IPS-15b (cell line): ENCODE measurements around the gene DENND4C.
"Not testable (repeated sequence)": the region's sequence is repeated elsewhere in the genome, so short reads cannot be mapped to it uniquely, and the experiment has no call there.

Experiments
- H3K27me3 ChIP-seq: one replicate; pipeline ENCODE4 v1.6.1; 2013; ENCODE audit warnings: low read length; ENCODE audit not compliant: control insufficient read depth, insufficient read depth
- H3K36me3 ChIP-seq: one replicate; pipeline ENCODE4 v1.6.1; 2013; ENCODE audit warnings: low read length; ENCODE audit not compliant: control insufficient read depth, insufficient read depth
- H3K4me1 ChIP-seq: one replicate; pipeline ENCODE4 v1.6.1; 2013; ENCODE audit warnings: mild to moderate bottlenecking, low read length; ENCODE audit not compliant: control insufficient read depth, insufficient read depth
- H3K4me3 ChIP-seq: one replicate; pipeline ENCODE4 v1.5.1; 2013; ENCODE audit warnings: low read depth, low read length
- H3K9ac ChIP-seq: one replicate; pipeline ENCODE4 v1.6.1; 2013; ENCODE audit warnings: low read depth, mild to moderate bottlenecking, low read length
- H3K9me3 ChIP-seq: one replicate; pipeline ENCODE4 v1.6.1; 2013; ENCODE audit warnings: mild to moderate bottlenecking, low read length; ENCODE audit not compliant: control insufficient read depth, insufficient read depth

Gene DENND4C

DNA sequence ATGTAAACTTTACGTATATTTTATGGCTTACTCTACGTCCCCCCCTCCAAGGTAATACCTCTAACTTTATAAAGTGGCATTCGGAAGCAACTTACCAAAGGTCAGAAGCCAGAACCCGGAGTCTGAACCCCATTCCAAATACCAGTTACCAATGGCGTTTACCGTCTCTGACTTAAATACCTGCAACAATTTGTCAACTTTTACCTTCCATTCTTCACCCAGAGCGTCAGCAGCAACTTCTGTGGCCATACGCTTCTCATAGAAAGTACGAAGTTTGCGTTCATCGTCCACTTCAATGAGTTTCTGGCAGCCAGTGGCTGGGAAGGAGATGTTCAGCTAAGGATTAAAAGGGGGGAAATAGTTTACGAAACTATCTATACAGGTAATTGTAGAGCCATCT, 148.8 kb downstream of the DENND4C start:
- Histone ChIP-seq H3K4me1 (peaks cover 3% of the 10 kb centered on the region), H3K9ac (peak overlapping the region; percentile 100), H3K27me3 (no peaks in the 10 kb centered on the region), H3K4me3 (peak overlapping the region; percentile 94), H3K36me3 (peaks cover 40% of the 10 kb centered on the region), H3K9me3 (no peaks in the 10 kb centered on the region)

DNA sequence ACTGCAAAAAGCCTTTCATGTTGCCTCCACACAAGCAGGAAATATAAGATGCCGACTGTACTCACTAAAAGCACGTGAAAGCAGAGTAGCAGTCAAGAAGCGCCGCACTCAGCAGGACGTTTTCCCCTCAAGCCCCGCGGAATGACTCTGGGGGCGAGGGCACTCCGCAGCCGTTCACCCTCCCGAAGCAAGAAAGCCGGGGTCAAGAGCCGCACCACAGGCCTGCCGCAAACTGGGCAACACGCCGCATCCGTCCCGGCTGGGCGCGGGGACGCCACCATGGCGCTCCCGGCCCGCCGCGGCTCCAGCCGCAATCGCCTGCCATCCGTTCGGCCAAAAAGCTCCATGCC, 149.2 kb downstream of the DENND4C start:
- peaks cover 3% of the 10 kb centered on the region for H3K4me1 ChIP-seq
- peaks cover 40% of the 10 kb centered on the region for H3K36me3 ChIP-seq
- H3K9me3 ChIP-seq: no peaks in the 10 kb centered on the region
- H3K9ac ChIP-seq: peak overlapping the region; percentile 100
- H3K27me3 ChIP-seq: no peaks in the 10 kb centered on the region
- H3K4me3 ChIP-seq: peak overlapping the region; percentile 94

DNA sequence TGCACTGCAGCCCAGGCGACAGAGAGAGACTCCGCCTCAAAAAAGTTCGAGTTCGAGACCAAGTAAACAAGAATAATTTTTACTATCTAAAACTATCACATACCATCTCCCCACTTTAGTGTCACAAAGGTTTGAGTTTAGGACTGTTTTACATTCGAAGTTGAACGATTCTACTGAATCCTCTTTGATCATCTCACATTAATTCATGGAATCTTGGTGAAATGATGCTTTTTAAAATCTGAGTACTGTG, 150.3 kb downstream of the DENND4C start:
- H3K4me3 ChIP-seq: peak overlapping the region; percentile 94
- H3K4me1 ChIP-seq: peaks cover 3% of the 10 kb centered on the region
- no peaks in the 10 kb centered on the region for H3K9me3 ChIP-seq
- H3K9ac ChIP-seq: peak overlapping the region; percentile 86
- H3K36me3 ChIP-seq: peaks cover 32% of the 10 kb centered on the region
- no peaks in the 10 kb centered on the region for H3K27me3 ChIP-seq

DNA sequence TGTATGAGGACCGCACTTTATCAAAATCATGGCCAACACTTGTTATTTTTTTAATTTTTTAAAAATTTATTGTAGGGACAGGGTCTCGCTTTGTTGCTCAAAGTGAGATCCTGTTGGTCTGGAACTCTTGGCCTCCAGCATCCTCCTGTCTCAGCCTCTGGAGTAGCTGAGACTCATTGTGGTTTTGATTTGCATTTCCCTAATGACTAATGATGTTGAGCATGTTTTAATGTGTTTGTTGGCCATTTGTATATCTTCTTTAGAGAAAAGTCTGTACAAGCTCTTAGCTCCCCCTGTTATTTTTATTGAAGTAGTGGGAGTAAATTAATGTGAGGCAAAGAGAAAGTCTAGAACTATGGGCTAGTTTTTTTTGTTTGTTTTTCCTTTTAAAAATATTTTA, 151.2 kb downstream of the DENND4C start:
- no peaks in the 10 kb centered on the region for H3K27me3 ChIP-seq
- H3K9ac ChIP-seq: no peak overlapping the region
- H3K36me3 ChIP-seq: peaks cover 25% of the 10 kb centered on the region
- H3K9me3 ChIP-seq: no peaks in the 10 kb centered on the region
- no peak overlapping the region for H3K4me3 ChIP-seq
- H3K4me1 ChIP-seq: peaks cover 3% of the 10 kb centered on the region

DNA sequence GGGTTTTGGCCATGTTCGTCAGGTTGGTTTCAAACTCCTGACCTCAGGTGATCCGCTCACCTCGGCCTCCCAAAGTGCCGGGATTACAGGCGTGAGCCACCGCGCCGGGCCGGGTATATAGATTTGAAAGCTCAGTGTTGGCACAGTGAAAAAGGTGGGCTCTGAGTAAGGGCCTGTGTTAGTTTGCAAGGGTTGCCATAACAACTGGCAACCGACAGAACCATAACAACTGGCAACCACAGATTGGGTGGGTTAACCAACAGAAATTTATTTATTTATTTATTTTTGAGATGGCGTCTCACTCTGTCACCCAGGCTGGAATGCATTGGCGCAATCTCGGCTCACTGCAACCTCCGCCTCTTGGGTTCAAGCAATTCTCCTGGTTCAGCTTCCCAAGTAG, 154.7 kb downstream of the DENND4C start:
- H3K9me3 ChIP-seq, H3K9ac ChIP-seq, H3K36me3 ChIP-seq, H3K4me3 ChIP-seq, H3K4me1 ChIP-seq, H3K27me3 ChIP-seq: not testable (repeated sequence)

DNA sequence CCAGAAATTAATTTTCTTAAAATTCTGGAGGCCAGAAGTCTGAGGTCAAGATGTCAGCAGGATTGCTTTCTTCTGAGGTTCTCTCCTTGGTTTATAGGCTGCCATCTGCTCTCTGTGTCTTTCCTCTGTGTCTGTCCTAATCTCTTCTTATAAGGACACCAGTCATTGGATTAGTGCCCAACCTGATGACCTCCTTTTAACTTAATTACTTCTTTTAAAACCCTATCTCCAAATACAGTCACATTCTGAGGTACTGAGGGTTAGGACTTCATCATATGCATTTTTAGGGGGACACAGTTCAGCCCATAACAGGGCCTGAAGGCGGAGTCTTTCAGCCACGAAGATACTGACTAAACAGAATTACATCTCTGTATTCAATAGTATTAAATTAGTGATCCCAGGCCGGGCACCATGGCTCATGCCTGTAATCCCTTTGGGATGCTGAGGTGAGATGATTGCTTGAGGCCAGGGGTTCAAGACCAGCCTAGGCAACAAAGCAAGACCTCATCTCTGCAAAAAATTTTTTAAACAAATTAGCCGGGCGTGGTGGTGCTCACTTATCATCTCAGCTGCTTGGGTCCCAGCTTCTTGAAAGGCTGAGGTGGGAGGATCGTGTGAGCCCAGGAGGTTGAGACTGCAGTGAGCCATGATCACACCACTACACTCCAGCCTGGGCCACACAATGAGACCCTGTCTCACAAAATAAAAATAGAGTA, 155.5 kb downstream of the DENND4C start:
- Histone ChIP-seq H3K27me3 (no peaks in the 10 kb centered on the region), H3K4me1 (no peaks in the 10 kb centered on the region), H3K4me3 (no peak overlapping the region), H3K9ac (no peak overlapping the region), H3K9me3 (no peaks in the 10 kb centered on the region), H3K36me3 (no peaks in the 10 kb centered on the region)

DNA sequence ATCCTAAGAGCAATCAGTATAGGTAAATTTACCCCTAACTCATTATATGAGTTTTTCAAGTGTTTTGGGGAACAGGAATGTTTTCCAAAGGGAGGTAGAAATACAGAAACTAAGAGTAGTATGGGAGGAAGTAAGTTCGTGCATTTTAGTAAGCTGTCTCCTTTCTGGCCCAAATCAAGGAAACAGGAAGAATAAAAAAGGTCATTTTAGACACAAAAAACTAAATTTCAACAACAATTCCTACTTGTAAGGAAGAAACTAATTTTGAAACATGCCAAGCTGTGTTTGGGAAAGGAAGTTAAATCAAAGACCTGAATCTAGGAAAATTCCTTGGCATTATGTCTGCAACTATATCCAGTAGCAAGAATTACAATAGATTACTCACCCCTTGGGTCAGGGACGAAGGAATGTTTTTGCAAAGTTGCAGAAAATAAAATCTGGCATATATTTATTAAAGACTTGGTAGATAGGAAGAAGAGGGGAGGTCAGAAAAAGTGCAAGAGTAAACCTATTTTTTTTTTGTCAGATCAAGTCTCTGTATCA, 156.1 kb downstream of the DENND4C start:
- Histone ChIP-seq H3K4me3 (no peak overlapping the region), H3K36me3 (no peaks in the 10 kb centered on the region), H3K27me3 (no peaks in the 10 kb centered on the region), H3K9me3 (no peaks in the 10 kb centered on the region), H3K9ac (no peak overlapping the region), H3K4me1 (no peaks in the 10 kb centered on the region)

DNA sequence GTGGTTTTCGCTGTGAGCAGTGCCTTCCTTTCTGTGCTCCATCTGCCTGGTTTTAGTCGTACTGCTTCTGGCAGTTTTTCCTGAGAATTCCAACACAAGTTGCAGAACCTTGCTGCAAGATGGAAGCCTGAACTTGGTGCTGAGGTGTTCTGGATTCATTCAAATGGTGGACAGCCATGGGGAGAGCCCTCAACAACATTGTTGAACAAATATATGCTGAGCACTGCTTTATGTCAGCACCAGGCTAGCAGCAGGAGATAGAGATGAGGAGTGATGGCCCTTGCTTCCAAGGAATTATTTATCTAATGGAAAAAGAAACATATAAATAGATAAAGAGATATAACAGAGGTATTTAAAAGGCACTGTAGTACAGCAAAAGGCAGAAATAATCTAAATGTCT, 156.8 kb downstream of the DENND4C start:
- Histone ChIP-seq H3K27me3 (no peaks in the 10 kb centered on the region), H3K9ac (no peak overlapping the region), H3K36me3 (no peaks in the 10 kb centered on the region), H3K4me1 (no peaks in the 10 kb centered on the region), H3K4me3 (no peak overlapping the region), H3K9me3 (no peaks in the 10 kb centered on the region)

DNA sequence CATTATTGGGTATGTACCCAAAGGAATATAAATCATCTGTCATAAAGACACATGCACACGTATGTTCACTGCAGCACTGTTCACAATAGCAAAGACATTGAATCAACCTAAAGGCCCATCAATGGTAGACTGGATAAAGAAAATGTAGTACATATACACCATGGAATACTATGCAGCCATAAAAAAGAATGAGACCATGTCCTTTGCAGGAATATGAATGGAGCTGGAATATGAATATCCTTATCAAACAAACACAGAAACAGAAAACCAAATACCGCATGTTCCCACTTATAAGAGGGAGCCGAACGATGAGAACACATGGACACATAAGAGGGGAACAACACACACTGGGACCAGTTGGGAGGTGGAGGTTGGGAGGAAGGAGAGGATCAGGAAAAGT, 159.0 kb downstream of the DENND4C start:
- H3K4me1 ChIP-seq, H3K9me3 ChIP-seq, H3K9ac ChIP-seq, H3K4me3 ChIP-seq, H3K36me3 ChIP-seq, H3K27me3 ChIP-seq: not testable (repeated sequence)

DNA sequence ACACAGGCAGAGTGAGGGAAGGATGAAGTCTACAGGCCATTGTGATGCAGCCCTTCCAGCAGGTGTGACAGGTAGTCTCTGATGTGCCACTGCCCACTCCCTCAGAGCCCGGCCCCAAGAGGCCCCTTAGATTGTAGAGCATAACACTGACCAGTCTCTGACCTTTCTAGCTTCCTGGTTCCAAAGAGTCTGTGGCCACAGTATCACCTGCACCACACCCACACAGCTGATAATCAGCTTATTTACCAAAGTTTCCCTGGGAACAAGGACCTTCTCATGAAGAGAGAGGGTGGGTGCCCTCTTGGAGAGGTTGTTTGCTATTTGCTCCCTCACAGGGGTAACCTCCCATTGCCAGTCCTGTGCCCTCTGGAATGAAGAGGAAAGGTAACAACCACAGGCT, 167.4 kb downstream of the DENND4C start:
- Histone ChIP-seq H3K9ac (no peak overlapping the region), H3K27me3 (no peaks in the 10 kb centered on the region), H3K4me1 (no peaks in the 10 kb centered on the region), H3K4me3 (no peak overlapping the region), H3K36me3 (no peaks in the 10 kb centered on the region), H3K9me3 (peaks cover 2% of the 10 kb centered on the region)

DNA sequence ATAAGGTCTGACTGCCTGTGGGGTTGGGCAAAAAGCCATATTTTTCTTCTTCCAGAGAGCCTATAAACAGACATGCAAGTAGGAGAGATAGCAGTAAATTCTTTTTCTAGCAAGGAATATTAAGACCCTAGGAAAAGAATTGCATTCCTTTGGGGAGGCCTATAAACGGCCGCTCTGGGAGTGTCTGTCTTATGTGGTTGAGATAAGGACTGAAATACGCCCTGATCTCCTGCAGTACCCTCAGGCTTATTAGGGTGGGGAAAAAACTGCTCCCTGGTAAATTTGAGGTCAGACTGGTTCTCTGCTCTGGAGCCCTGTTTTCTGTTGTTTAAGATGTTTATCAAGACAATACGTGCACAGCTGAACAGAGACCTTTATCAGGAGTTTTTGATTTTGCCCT, 172.7 kb downstream of the DENND4C start:
- not testable (repeated sequence) for H3K36me3 ChIP-seq, H3K27me3 ChIP-seq, H3K4me1 ChIP-seq, H3K4me3 ChIP-seq, H3K9ac ChIP-seq, H3K9me3 ChIP-seq

DNA sequence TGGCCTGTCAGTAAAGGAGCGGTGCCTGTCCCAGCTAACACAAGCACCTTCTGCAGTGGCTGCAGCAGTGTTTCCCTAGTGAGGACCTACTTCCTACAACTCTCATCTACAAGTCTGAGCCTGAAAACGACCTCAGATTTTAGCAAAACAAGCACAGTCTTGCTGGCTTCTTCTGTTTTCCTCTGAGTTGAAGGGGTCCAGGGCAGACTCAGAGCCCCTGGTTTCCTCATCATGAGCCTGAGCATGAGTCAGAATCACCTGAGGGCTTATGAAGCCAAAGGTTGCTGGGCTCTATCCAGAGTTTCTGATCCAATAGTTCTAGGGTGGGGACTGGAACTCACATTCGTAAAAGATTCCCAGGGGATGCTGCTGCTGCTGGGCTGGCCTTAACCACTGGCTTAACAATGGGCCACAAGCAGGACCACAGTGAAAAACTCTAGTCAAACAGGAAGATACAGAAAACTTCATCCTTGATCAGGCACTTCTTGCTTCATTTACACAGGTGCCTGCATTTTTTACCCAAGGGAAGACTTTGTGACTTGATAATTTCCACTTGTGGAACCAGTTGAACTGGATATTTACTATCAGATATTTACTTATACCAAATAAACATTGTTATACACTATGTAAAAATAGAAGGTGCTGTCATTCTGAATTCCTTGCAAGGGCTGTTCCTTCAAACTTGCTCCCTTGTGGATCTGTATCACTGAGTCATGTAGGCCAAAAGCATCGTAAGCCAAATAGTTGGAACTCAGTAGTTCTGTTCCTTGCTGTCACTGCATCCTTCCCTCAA, 174.0 kb downstream of the DENND4C start:
- no peaks in the 10 kb centered on the region for H3K36me3 ChIP-seq
- H3K27me3 ChIP-seq: peaks cover 10% of the 10 kb centered on the region
- H3K9me3 ChIP-seq: peaks cover 2% of the 10 kb centered on the region
- H3K4me3 ChIP-seq: no peak overlapping the region
- no peak overlapping the region for H3K9ac ChIP-seq
- H3K4me1 ChIP-seq: no peaks in the 10 kb centered on the region
